ENCODE measurements around the gene SZT2.

GRCh38 chr1:43448955-43449707 is 59.4 kb downstream of the SZT2 start:
- TF ChIP-seq CTCF (IDR thresholded peaks at IDR 0.05) (no peak), POLR2A (IDR thresholded peaks at IDR 0.05) (no peak)

All from right lobe of liver (tissue), 4 donors.